Measurements from ENCODE around the gene PEAK1. TPM values are rescaled to one million over a fixed set of nuclear protein-coding genes. Genes with fewer than 3 reads are reported as not detected.

The PEAK1 gene
- total and polyA plus RNA-seq, 8 donors: 58.3 to 86.9 (median 64.3) TPM

- DNase-seq (no peak), ATAC-seq (no peak)
- intact Hi-C loops (cut with DNase I): no loop called here
- no peak overlapping the region for H3K27ac ChIP-seq
- peaks cover 3 to 14% of the 10 kb centered on the region in 2 donors for H3K4me1 ChIP-seq
- no peak for TF ChIP-seq CTCF (IDR thresholded peaks at IDR 0.05)
- no peaks in the 10 kb centered on the region for H3K36me3 ChIP-seq
- H3K4me3 ChIP-seq: no peak overlapping the region
- no peaks in the 10 kb centered on the region for H3K9me3 ChIP-seq
- H3K27me3 ChIP-seq: no peaks in the 10 kb centered on the region
Observed at GRCh38 chr15:77219841-77220240, 200.1 kb downstream of the PEAK1 start.

GRCh38 chr15:77209221-77209620 is 210.7 kb downstream of the PEAK1 start:
- no peaks in the 10 kb centered on the region for H3K36me3 ChIP-seq
- TF ChIP-seq CTCF (IDR thresholded peaks at IDR 0.05): no peak
- H3K4me3 ChIP-seq: no peak overlapping the region
- H3K9me3 ChIP-seq: no peaks in the 10 kb centered on the region
- H3K4me1 ChIP-seq: no peaks in the 10 kb centered on the region
- DNase-seq: no peak
- H3K27me3 ChIP-seq: no peaks in the 10 kb centered on the region
- intact Hi-C loops (cut with DNase I): no loop called here
- ATAC-seq: no peak
- no peak overlapping the region for H3K27ac ChIP-seq

GRCh38 chr15:77208241-77208640 is 211.7 kb downstream of the PEAK1 start:
- intact Hi-C loops (cut with DNase I): no loop called here
- TF ChIP-seq CTCF (IDR thresholded peaks at IDR 0.05): no peak

GRCh38 chr15:77201665-77202064 is 218.2 kb downstream of the PEAK1 start:
- peaks cover 0 to 8% of the 10 kb centered on the region in 2 donors for H3K9me3 ChIP-seq
- no peak for DNase-seq
- H3K27me3 ChIP-seq: no peaks in the 10 kb centered on the region
- H3K4me3 ChIP-seq: no peak overlapping the region
- no peaks in the 10 kb centered on the region for H3K4me1 ChIP-seq
- no peak for ATAC-seq
- H3K36me3 ChIP-seq: peaks cover 0 to 14% of the 10 kb centered on the region in 2 donors
- no peak overlapping the region for H3K27ac ChIP-seq
- intact Hi-C loops (cut with DNase I): no loop called here
- TF ChIP-seq CTCF (IDR thresholded peaks at IDR 0.05): no peak

More at GRCh38 chr15:77208241-77208640, 211.7 kb downstream of the PEAK1 start:
- no peak for ATAC-seq
- Histone ChIP-seq H3K9me3 (no peaks in the 10 kb centered on the region), H3K4me3 (no peak overlapping the region), H3K27me3 (no peaks in the 10 kb centered on the region), H3K27ac (peak overlapping the region in 1 of 2 donors; percentile 16), H3K36me3 (no peaks in the 10 kb centered on the region), H3K4me1 (no peaks in the 10 kb centered on the region)
- DNase-seq: no peak

GRCh38 chr15:77196381-77196780 is 223.5 kb downstream of the PEAK1 start:
- Histone ChIP-seq H3K27me3 (no peaks in the 10 kb centered on the region), H3K27ac (no peak overlapping the region), H3K9me3 (peaks cover 0 to 8% of the 10 kb centered on the region in 2 donors), H3K4me3 (no peak overlapping the region), H3K4me1 (no peaks in the 10 kb centered on the region), H3K36me3 (peaks cover 0 to 14% of the 10 kb centered on the region in 2 donors)
- intact Hi-C loops (cut with DNase I): no loop called here
- no peak for TF ChIP-seq CTCF (IDR thresholded peaks at IDR 0.05)
- ATAC-seq (no peak), DNase-seq (no peak)
